ENCODE measurements around the gene GAS6. TPM values are rescaled to one million over a fixed set of nuclear protein-coding genes. Genes with fewer than 3 reads are reported as not detected.

The GAS6 gene
- total RNA-seq, 1 donor from 2014 or later = 215 TPM

- intact Hi-C loops (cut with DNase I) = loop anchor here (2.0 kb wide), 1 partner anchor 85 kb away; no protein-coding TSS in a partner anchor
- peak; percentile 49 to 71 for DNase-seq (ENCODE audit: extremely low spot score in 2 of 2)
- Histone ChIP-seq H3K27ac (no peak overlapping the region), H3K9me3 (no peaks in the 10 kb centered on the region), H3K4me3 (no peak overlapping the region), H3K4me1 (peaks cover 17% of the 10 kb centered on the region), H3K27me3 (no peaks in the 10 kb centered on the region), H3K36me3 (no peaks in the 10 kb centered on the region)
- TF ChIP-seq POLR2AphosphoS5 (IDR thresholded peaks at IDR 0.05; ENCODE audit: insufficient read depth in 1 of 2, low read depth in 1 of 2) (no peak), CTCF (IDR thresholded peaks at IDR 0.05) (no peak), POLR2A (IDR thresholded peaks at IDR 0.05) (no peak)
These were observed 42.1 kb upstream of the GAS6 start for GRCh38 chr13:113905942-113906341.

- H3K27ac ChIP-seq = no peak overlapping the region
- peaks cover 17% of the 10 kb centered on the region for H3K4me1 ChIP-seq
- peak in 1 of 2 donors; percentile 70 for DNase-seq (ENCODE audit: extremely low spot score in 2 of 2)
- H3K9me3 ChIP-seq = no peaks in the 10 kb centered on the region
- intact Hi-C loops (cut with DNase I) = loop anchor here (2.0 kb wide), 1 partner anchor 84 kb away; no protein-coding TSS in a partner anchor
- TF ChIP-seq POLR2A (IDR thresholded peaks at IDR 0.05) (no peak), CTCF (IDR thresholded peaks at IDR 0.05) (no peak), POLR2AphosphoS5 (IDR thresholded peaks at IDR 0.05; ENCODE audit: insufficient read depth in 1 of 2, low read depth in 1 of 2) (no peak)
- H3K27me3 ChIP-seq = no peaks in the 10 kb centered on the region
- H3K36me3 ChIP-seq = no peaks in the 10 kb centered on the region
- H3K4me3 ChIP-seq = no peak overlapping the region
These were observed 41.1 kb upstream of the GAS6 start for GRCh38 chr13:113905018-113905417.

- intact Hi-C loops (cut with DNase I) = loop anchor here (2.0 kb wide), 1 partner anchor 84 kb away; no protein-coding TSS in a partner anchor
- no peaks in the 10 kb centered on the region for H3K9me3 ChIP-seq
- H3K4me1 ChIP-seq = peaks cover 17% of the 10 kb centered on the region
- DNase-seq (ENCODE audit: extremely low spot score in 2 of 2) = no peak
- H3K4me3 ChIP-seq = no peak overlapping the region
- no peaks in the 10 kb centered on the region for H3K36me3 ChIP-seq
- H3K27me3 ChIP-seq = no peaks in the 10 kb centered on the region
- H3K27ac ChIP-seq = no peak overlapping the region
- no peak for TF ChIP-seq POLR2AphosphoS5 (IDR thresholded peaks at IDR 0.05; ENCODE audit: insufficient read depth in 1 of 2, low read depth in 1 of 2)
- peak in 2 of 3 experiments; percentile 34 to 39 for TF ChIP-seq CTCF (IDR thresholded peaks at IDR 0.05)
These were observed 40.5 kb upstream of the GAS6 start for GRCh38 chr13:113904411-113904810.

- peak overlapping the region; percentile 45 for H3K27ac ChIP-seq
- no peak for TF ChIP-seq POLR2AphosphoS5 (IDR thresholded peaks at IDR 0.05; ENCODE audit: insufficient read depth in 1 of 2, low read depth in 1 of 2)
- no peak for TF ChIP-seq CTCF (IDR thresholded peaks at IDR 0.05)
- TF ChIP-seq POLR2A (IDR thresholded peaks at IDR 0.05) = no peak
- H3K9me3 ChIP-seq = no peaks in the 10 kb centered on the region
- intact Hi-C loops (cut with DNase I) = loop anchor here (2.0 kb wide), 1 partner anchor 83 kb away; no protein-coding TSS in a partner anchor
- H3K36me3 ChIP-seq = no peaks in the 10 kb centered on the region
- peaks cover 15% of the 10 kb centered on the region for H3K4me1 ChIP-seq
- H3K27me3 ChIP-seq = no peaks in the 10 kb centered on the region
- DNase-seq (ENCODE audit: extremely low spot score in 2 of 2) = peak in 1 of 2 donors; percentile 64
- H3K4me3 ChIP-seq = no peak overlapping the region
These were observed 40.0 kb upstream of the GAS6 start for GRCh38 chr13:113903912-113904311.

- H3K4me3 ChIP-seq = no peak overlapping the region
- DNase-seq (ENCODE audit: extremely low spot score in 2 of 2) = peak; percentile 37 to 69
- H3K27ac ChIP-seq = no peak overlapping the region
- intact Hi-C loops (cut with DNase I) = no loop called here
- H3K36me3 ChIP-seq = no peaks in the 10 kb centered on the region
- peaks cover 8% of the 10 kb centered on the region for H3K4me1 ChIP-seq
- no peak for TF ChIP-seq CTCF (IDR thresholded peaks at IDR 0.05)
- TF ChIP-seq POLR2AphosphoS5 (IDR thresholded peaks at IDR 0.05; ENCODE audit: insufficient read depth in 1 of 2, low read depth in 1 of 2) = no peak
- TF ChIP-seq POLR2A (IDR thresholded peaks at IDR 0.05) = no peak
- no peaks in the 10 kb centered on the region for H3K9me3 ChIP-seq
- no peaks in the 10 kb centered on the region for H3K27me3 ChIP-seq
These were observed 39.3 kb upstream of the GAS6 start for GRCh38 chr13:113902986-113903775.
